SK-N-SH (cell line): ENCODE data around the gene MAMLD1.

Experiments used
- FOSL2 ChIP-seq: IDR thresholded peaks from 2 replicates; pipeline ENCODE4 v1.4.0; 2012; ENCODE audit warnings: low read depth, mild to moderate bottlenecking, moderate library complexity, borderline replicate concordance
- YY1 ChIP-seq: IDR thresholded peaks from 2 replicates; pipeline ENCODE4 v1.4.0; 2012; ENCODE audit warnings: low read depth, mild to moderate bottlenecking
- TF ChIP-seq, protein P1 (sequence below): IDR thresholded peaks from 2 replicates; pipeline ENCODE4 v1.4.0; 2012; ENCODE audit warnings: low read depth
- TF ChIP-seq, protein P2 (sequence below): fragments of 200-600 bp; sonication (generic); IDR thresholded peaks from 2 replicates; pipeline ENCODE4 v1.6.1; 2017; ENCODE audit warnings: antibody characterized with exemption, mild to moderate bottlenecking, moderate library complexity
- TF ChIP-seq, protein P3 (sequence below): IDR thresholded peaks from 2 replicates; pipeline ENCODE4 v1.4.0; 2012; ENCODE audit warnings: low read depth, borderline replicate concordance

GRCh38 chrX:150324035-150324728 is 38.9 kb upstream of the MAMLD1 start:
- TF ChIP-seq, protein P1, sequence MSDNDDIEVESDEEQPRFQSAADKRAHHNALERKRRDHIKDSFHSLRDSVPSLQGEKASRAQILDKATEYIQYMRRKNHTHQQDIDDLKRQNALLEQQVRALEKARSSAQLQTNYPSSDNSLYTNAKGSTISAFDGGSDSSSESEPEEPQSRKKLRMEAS, result peak; percentile 74; the same call in 1 of the 2 replicates
- TF ChIP-seq, protein P2, sequence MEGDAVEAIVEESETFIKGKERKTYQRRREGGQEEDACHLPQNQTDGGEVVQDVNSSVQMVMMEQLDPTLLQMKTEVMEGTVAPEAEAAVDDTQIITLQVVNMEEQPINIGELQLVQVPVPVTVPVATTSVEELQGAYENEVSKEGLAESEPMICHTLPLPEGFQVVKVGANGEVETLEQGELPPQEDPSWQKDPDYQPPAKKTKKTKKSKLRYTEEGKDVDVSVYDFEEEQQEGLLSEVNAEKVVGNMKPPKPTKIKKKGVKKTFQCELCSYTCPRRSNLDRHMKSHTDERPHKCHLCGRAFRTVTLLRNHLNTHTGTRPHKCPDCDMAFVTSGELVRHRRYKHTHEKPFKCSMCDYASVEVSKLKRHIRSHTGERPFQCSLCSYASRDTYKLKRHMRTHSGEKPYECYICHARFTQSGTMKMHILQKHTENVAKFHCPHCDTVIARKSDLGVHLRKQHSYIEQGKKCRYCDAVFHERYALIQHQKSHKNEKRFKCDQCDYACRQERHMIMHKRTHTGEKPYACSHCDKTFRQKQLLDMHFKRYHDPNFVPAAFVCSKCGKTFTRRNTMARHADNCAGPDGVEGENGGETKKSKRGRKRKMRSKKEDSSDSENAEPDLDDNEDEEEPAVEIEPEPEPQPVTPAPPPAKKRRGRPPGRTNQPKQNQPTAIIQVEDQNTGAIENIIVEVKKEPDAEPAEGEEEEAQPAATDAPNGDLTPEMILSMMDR, result no peak
- TF ChIP-seq, protein P3, sequence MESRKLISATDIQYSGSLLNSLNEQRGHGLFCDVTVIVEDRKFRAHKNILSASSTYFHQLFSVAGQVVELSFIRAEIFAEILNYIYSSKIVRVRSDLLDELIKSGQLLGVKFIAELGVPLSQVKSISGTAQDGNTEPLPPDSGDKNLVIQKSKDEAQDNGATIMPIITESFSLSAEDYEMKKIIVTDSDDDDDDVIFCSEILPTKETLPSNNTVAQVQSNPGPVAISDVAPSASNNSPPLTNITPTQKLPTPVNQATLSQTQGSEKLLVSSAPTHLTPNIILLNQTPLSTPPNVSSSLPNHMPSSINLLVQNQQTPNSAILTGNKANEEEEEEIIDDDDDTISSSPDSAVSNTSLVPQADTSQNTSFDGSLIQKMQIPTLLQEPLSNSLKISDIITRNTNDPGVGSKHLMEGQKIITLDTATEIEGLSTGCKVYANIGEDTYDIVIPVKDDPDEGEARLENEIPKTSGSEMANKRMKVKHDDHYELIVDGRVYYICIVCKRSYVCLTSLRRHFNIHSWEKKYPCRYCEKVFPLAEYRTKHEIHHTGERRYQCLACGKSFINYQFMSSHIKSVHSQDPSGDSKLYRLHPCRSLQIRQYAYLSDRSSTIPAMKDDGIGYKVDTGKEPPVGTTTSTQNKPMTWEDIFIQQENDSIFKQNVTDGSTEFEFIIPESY, result no peak
- TF ChIP-seq YY1 (no peak), FOSL2 (peak; percentile 75)
